ENCODE results near the gene KANSL2. TPM values are rescaled to one million over a fixed set of nuclear protein-coding genes. Genes with fewer than 3 reads are reported as not detected.
"Not testable (repeated sequence)": the region's sequence is repeated elsewhere in the genome, so short reads cannot be mapped to it uniquely, and the experiment has no call there.

KANSL2 gene
- total and polyA plus RNA-seq, 2 of the 4 experiments (the other 2 are of a cell fraction) = 25.2 to 47.5 TPM

- no CpG with 5 or more reads among the region's 8 CpGs for WGBS, 2 experiments (ENCODE audit: extremely low coverage in 2 of 2, insufficient read length in 1 of 2)
- H3K56ac ChIP-seq (ENCODE audit: extremely low read depth, insufficient read depth, low read length); H2BK120ac ChIP-seq (ENCODE audit: low read depth, low read length); H3K18ac ChIP-seq (ENCODE audit: low read depth, low read length); H2BK20ac ChIP-seq (ENCODE audit: low read depth, low read length); DNase-seq; H3K4me2 ChIP-seq (ENCODE audit: low read depth, low read length); H3K9me1 ChIP-seq (ENCODE audit: insufficient read depth, low read length); H3K4ac ChIP-seq (ENCODE audit: low read depth, low read length); H3K9ac ChIP-seq (ENCODE audit: low read depth, low read length); H3K79me1 ChIP-seq (ENCODE audit: low read depth in 1 of 2, low read length in 2 of 2); H4K5ac ChIP-seq (ENCODE audit: low read depth, low read length); H3K36me3 ChIP-seq (ENCODE audit: control insufficient read depth, insufficient read depth, low read length); ATAC-seq (ENCODE audit: low read depth); H3K4me1 ChIP-seq (ENCODE audit: control insufficient read depth, insufficient read depth, low read length); H2BK5ac ChIP-seq (ENCODE audit: low read depth, low read length, poor library complexity, severe bottlenecking); H3K27ac ChIP-seq (ENCODE audit: insufficient read depth, low read length); H2AFZ ChIP-seq (replicated peaks; ENCODE audit: low read length, poor library complexity); H2AK9ac ChIP-seq (replicated peaks; ENCODE audit: low read depth, low read length, poor library complexity); H4K8ac ChIP-seq (ENCODE audit: low read depth in 2 of 2, low read length in 2 of 2); H3K4me3 ChIP-seq (ENCODE audit: insufficient read depth, low read depth, low read length); H4K91ac ChIP-seq (ENCODE audit: insufficient read depth, low read depth, low read length); POLR2A ChIA-PET (ENCODE audit: unreplicated experiment); intact Hi-C loops (cut with micrococcal nuclease); H2AK5ac ChIP-seq (ENCODE audit: low read depth, low read length); H3K23ac ChIP-seq (ENCODE audit: low read depth, low read length); H3K27me3 ChIP-seq (ENCODE audit: control insufficient read depth, insufficient read depth, low read length); H4K20me1 ChIP-seq (ENCODE audit: insufficient read depth, low read length); BruUV-seq (replicated peaks); in situ Hi-C loops (cut with MboI; ENCODE audit: low sequenced_read_pairs); H2BK15ac ChIP-seq (ENCODE audit: low read depth, low read length); H3K9me3 ChIP-seq (ENCODE audit: control insufficient read depth, insufficient read depth, low read length); CTCF ChIA-PET; H3K14ac ChIP-seq (replicated peaks; ENCODE audit: low read depth, low read length); dilution Hi-C loops (cut with HindIII; ENCODE audit: low sequenced_read_pairs, unreplicated experiment): not testable (repeated sequence)
Measured at GRCh38 chr12:48645354-48645753, 36.7 kb downstream of the KANSL2 start.

Measured in IMR-90 (cell line).